ENCODE results near the gene MAP4K1.

Gene MAP4K1

DNA sequence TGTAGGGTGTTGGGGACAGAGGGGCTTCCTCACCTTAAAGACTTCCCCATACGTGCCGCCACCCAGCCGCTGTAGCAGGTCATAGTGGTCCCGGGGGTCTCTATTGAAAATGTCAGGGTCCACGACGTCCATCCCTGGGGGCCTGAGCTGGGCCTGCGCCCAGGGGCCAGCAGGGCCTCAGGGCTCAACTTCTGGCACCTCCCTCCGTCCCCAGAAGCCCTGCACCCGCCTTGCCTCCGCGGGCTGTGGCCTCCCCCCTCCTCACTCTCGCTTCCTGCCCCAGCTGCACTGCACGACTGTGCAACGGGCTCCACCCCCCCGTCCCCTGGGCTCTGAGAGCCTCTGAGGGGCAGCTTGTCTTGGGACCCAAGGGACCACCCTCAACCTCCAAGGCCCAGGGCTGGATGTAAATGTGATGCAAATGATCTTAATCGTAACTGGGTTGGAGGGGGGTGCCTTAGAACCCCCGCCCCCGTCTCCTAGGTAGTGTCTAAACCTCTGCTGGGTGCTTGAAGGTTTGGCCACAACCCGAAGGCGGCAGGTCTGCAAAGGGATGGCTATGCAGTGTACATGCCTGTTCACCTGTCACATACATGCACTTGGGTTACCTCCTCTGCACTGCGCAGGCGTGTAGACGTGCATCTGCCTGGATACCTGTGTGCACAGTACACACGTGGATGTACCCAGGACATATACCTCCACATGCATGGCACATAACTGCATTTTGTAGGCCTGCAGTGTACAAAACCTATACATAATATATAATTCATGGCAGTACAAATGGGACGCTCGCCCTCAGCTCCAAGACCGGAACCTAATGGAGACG lies at the start of gene MAP4K1:
Gene MAP4K1, minus strand, starts transcription at position 190 of the 826 bp plus-strand sequence. Its CDS starts 58 bp downstream, at position 132.
- peak; percentile 56 to 60 for DNase-seq (ENCODE audit: low read depth in 2 of 2)

DNA sequence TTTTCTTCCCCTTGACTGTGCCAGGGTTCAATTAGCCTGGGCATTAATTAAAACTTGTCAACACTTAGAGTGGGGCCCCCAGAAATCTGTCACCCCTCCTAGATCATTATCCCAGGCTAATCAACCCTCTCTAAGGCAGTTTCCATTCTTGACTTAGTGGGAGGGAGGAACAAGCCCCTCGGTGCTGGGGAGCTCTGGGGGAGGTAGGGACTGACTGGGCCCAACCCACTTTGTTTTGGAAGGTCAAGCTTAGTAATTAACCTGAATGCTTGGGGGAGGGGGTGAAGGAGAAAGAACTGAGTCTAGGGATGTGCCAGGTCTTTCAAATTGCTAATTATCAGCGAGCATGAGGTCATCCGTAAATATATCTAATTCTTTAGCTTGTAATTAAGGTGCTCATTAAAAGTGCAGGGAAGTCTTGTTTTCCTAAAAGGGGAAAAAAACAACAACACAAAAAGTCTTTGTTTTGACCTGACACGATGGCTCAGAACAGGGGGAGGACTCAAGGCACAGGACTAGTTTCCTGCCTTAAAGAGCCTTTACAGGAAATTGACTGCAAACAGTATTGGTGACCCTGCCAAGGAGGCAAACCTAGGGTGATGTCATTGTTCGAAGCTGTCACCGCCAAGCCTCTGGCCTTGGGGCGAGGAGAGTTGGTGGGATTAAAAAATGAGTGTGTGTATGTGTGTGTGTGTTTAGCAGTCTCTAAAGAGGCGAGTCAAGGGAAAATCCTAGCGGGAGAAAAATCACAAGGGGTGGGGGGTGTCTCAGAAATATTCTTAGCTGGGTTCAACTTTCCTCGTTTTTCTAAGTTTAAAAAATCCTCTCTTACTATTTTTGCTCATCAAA lies 49.1 kb upstream of the MAP4K1 start:
- DNase-seq (ENCODE audit: low read depth in 2 of 2), result no peak

DNA sequence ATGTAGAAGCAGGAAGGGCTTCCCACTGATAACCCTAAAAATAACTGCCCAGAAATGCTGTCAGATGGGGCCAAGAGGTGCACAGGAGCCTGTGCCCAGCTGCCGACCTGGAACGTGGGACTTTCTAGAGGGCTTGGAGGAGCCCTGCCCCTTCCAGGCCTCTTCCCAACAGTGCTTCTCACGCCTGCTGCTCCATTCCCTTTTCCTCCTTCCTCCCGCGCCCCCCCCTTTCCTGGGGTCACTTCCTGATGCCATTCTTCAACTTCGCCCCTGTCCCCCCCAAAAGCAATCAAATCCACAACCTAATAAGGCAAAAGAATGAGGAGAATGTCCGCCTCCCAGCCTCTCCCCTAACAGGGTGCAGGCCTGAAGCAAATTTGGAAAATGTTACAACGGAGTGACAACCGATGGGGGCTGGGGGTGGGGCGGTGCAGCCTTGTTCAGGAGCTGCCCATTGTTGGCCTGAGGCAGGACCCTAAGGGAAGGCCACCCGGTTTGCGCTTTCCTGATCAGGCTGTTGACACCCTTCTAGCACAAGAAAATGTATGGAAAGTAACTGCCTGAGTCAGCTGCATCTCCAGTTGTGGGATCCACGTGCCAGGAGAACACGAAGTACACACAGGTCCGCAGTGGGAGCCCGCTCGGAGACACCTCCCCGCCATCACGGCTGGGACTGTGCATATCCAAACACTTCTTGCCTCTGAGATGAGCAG lies 48.4 kb upstream of the MAP4K1 start:
- no peak for DNase-seq (ENCODE audit: low read depth in 2 of 2)

DNA sequence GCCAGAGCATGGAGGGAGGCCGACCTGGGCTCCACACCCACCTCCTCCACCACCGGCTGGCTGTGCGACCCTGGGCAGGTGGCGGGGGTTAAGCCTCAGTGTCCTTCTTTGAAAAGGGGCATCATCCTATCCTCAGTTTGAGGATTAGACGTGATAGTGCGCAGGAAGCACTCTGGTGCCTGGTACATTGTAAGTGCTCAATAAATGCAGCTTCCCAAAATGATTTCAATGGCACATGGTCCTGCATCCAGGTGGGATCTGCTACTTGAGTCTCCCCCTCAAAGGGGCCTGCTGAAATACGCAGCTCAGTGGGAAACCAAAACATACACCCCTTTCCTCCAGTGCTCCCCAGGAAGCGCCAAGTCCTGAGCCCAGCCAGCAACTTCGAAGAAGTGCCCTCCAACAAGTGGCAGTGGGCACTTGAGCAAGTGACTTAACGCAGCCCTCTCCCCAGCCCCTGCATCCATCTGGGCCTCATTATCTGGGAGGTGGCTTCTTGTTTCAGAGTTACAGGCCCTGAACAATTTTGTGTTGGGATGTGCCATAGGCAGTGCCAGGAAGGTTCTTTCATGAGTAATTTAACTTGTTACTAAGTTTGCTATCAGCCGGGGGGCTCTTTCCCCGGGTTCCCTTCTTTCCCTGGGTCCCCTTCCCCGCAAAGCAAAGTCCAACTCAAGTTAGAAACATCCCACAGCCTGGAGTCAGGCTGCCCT lies 47.6 kb upstream of the MAP4K1 start:
- DNase-seq (ENCODE audit: low read depth in 2 of 2), result no peak

DNA sequence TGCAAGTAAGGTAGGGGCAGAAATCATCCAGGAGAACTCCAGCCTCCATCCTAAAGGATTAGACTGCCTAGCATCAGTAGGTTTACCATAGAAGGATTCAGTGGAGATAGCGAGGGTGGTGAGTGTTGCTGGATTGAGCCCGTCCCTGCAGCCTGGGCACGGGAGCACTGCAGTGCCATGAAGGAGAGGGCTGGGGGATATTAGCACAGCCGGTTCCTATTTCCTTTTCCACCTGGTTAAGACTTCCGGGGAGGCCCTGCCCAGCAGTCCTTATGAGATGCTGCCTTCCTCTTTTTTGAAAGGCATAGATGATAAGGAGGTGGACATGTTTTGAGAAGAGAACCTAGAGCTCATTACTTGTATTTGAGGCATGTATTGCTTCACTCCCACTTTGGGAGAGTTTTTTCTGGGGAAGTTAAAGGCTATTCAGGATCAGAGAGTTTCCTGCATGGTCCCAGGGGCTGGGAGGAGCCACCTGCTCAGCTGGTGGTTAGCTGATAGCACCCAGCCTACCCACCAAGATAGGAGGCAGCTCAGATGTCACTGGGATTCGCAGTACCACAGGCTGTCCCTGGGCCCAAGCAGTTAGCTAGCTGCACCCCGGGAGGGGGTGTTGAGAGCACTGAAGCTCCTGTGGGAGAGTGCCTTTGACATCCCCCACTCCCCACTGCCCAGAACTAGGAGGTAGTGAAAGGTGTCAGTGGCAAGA lies 46.9 kb upstream of the MAP4K1 start:
- no peak for DNase-seq (ENCODE audit: low read depth in 2 of 2)

DNA sequence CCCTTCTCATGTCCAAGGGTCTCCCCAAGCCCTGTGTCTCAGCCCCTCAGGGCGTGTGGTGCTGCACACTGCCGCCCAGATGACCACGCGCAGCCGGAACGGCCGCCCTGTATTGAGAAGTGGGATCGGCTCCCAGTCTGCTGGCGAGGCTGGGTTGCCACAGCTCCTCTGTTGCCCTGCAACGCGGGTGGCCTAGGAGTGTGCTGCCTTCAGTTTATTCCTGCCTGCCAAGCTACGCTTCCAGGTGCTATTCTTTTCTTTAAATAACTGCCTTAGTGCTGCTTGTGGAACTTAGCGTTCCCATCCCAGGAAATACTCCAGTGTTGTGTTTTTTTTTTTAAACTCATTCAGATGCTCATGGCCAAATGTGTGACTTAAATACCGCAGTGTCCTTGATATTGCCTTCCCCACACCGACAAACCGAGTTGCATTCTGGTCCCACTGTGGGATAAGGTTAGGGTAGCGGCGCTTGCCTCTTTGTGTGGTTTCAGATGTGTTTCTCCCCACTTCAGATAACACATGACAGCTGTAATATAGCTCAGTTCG lies 46.3 kb upstream of the MAP4K1 start:
- no peak for DNase-seq (ENCODE audit: low read depth in 2 of 2)

DNA sequence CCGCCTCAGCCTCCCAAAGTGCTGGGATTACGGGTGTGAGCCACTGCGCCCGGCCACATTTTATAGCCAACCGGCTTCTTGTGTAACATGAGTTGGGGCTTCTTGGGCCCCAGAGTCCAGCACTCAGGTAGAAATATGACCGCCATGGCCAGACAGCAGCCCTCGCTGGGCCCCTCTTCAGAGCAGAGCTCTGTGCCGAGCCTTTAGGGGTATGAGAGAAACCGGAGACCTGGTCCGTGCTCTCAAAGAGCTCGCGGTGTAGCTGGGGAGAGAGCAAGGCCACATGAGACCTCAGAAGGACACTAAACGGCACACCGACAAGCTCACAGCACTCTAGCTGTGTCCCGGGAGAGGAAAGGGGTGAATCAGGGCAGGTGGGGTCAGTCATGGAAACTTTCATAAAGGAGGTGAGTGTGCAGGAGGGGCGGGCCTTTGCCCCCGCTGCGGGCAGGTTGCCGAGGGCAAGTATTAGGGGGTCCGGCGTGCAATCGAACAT lies 45.5 kb upstream of the MAP4K1 start:
- DNase-seq (ENCODE audit: low read depth in 2 of 2), result no peak

DNA sequence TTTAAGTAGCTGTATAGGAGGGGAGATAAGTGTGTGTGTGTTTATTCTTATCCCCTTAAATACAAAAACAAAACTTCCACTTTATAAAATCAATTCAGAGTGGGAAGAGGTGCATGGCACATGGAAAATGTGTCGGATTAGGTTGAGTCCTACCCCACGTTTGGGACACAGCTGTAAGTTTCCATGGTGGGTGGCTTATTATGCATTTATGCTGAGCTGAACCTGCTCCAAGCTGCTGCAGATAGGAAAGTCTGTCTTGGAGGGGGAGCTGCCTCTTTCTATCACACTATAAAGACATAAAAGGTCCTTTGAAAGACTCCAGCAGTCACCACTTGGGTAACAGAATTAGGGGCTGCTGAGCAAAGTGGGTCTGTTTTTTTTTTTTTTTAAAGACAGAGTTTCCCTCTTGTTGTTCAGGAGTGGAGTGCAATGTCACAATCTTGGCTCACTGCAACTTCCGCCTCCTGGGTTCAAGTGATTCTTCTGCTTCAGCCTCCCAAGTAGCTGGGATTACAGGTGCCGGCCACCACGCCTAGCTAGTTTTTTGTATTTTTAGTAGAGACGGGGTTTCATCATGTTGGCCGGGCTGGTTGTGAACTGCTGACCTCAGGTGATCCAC lies 44.9 kb upstream of the MAP4K1 start:
- DNase-seq (ENCODE audit: low read depth in 2 of 2), result no peak

DNA sequence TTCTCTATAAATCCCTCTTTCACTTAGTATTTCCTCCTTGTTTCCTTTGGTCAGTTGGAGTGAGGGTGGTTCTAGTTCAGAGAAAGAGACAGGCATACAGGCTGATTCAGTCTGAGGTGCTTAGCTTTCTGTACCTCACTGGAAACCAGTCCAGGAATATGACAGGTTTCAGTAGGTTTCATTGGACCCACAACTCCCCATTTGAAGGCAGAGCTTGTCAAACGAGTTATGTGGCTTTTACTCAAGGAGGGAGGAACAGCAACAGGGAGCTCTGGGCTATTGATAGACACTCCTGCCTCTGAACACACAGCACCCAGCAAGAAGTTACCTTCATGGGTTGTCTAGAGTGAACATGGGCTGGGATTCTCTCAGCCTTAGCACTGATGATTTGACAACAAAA lies 44.2 kb upstream of the MAP4K1 start:
- no peak for DNase-seq (ENCODE audit: low read depth in 2 of 2)

DNA sequence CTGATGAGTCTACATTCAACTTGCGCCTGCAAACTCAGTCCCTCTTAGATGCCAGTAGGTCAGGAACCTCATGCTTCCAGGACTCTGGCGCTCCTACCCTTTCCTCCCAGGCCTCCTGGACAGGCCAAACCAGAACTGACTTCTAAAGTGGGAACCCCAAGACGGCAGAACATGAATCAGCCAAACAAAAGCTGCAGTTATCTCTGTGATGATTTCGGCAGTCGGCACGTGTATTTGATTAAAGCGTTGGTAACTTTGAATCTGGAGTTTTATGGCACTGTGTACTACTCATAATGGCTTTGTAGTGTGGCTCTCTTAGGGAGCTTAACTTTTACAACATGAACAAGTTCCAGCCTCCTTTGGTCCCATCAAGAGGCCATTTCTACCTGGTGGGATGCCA lies 43.4 kb upstream of the MAP4K1 start:
- DNase-seq (ENCODE audit: low read depth in 2 of 2), result no peak

DNA sequence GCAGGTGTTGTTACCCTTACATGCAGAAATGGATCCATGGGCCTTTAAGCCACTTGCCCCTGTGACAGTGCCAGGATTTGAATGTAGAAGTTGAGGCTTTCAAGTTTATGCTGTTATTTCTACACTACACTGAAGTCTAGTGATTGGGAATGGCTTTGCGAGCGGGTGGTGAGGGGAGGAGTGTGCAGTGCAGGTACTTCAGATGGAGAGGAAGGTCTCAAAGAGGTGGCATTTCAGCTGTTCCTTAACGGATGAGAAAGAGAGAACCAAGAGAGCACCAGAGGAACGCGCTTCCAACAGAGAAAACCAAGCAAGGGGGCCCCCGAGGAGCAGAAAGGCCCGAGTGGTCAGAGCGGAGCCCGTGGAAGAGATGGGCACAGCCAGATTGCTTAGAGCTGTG lies 43.0 kb upstream of the MAP4K1 start:
- DNase-seq (ENCODE audit: low read depth in 2 of 2), result no peak

DNA sequence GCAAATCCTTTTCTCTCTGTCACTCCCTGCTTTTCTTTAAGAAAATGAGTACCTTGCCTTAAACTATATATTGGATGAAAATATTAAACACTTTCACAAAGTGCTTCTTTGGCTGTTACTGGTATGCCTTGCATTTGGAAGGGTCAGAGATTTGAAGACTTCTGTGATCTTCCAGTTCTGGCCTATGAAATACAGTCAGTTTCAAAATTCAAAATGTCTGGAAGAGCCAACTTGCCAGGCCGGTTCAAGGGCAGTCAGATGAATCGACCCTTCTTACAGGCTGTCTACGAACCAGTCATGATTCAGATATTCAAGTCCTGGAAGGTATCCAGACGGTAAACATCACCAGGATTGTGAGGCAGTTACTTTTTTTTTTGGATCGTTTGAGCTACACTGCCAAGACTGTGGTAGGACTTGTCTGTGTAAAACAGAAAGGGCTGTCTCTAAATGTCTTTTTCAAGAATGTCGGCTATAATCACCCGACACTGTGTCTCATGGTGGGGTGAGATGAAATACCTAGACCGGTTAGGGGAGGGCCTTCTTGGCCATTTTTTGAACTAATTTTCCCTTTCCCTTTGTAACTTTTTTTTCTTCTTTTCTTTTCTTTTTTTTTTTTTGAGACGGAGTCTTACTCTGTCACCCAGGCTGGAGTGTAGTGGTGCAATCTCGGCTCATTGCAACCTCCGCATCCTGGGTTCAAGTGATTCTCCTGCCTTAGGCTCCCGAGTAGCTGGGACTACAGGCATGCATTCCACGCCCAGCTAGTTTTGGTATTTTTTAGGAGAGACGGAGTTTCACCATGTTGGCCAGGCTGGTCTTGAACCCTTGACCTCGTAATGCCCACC lies 40.9 kb upstream of the MAP4K1 start:
- no peak for DNase-seq (ENCODE audit: low read depth in 2 of 2)

DNA sequence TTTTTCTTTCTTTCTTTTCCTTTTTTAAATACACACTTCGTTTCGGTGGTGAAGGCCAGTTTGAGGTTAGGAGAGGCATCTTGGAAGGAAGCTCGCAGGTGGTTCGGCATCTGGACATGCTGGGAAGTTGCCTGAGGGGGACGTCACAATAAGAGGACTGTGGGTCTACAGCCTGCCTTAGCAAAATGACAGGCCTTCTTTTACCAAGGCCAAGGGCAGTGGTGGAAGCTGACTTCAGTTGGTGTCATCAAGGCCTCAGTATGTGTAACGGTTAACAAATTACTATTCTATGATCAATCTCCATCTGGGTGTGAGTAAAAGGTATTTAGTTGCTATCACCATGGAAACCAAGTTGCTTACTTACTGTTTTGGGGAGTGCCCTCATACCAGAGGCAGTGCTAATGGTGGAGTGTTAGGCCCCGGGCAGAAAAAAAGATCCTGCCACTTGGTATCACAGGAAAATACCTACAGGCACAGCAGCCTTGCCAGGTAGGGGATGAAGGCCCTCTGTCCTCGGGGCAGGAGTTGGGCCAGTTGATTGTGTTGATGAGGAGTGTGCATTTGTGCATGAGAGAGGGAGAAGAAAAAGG lies 40.0 kb upstream of the MAP4K1 start:
- no peak for DNase-seq (ENCODE audit: low read depth in 2 of 2)

DNA sequence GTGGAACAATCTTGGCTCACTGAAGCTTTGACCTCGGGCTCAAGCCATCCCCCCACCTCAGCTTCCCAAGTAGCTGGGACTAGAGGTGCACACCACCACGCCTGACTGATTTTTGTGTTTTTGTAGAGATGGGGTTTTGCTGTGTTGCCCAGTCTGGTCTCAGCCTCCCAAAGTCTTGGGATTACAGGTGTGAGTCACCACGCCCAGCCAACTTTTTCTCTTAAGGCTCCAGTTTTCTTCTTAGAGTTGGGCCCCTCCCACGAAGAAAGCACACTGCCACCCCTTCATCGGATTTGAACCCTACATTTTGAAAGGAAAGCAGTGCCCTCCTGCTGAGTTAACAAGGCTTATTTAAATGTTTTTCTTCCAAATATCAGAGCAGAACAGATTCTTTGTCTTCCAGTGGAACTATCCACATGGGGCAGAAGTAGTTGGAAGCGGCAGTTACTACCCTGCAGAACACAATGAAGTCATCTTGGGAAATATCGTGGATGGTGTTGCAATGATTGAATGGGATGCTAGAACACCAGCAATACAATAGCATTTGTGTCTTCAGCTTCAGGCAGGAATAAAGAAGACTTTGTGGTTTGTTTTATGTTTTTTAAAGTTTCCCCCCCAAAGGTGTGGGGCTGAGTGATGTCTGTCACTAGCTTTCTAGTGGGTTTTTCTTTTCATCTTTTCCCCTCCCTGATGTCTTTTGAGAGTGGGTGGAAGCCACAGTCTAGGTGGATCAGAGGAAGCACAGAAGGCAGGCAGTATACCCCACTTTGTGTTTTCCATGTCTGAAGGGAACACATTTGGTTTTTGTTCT lies 38.6 kb upstream of the MAP4K1 start:
- DNase-seq (ENCODE audit: low read depth in 2 of 2), result no peak

DNA sequence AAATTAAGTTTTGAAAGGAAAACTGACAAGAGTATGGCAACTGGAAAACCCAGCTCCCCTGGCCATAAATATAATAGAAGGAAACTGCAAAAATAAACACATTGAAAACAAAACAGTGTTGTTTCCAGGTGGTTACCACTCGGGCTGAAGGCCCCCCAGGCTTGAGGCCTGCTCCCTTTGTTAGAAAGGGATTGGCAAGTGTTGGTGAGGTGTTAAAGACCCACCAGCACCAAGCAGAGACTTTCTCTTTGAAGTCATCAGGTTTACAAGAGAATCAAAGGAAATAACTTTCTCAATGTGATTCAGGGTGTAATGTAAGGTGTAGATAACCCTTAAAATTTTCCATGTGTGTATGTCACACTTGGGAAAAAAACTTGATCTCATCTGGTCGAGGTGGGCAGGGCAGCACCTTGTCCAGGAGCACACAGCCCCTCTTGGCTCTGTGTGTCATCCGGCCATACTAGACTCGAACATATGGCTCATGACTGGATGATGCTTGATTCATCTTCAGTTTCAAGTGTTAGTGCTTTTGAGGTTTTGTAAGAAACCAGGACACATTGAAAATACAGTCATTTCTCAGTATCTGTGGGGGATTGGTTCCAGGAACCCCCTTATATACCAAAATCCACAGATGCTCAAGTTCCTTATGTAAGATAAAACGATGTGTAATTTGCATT lies 37.5 kb upstream of the MAP4K1 start:
- peak; percentile 37 to 52 for DNase-seq (ENCODE audit: low read depth in 2 of 2)

DNA sequence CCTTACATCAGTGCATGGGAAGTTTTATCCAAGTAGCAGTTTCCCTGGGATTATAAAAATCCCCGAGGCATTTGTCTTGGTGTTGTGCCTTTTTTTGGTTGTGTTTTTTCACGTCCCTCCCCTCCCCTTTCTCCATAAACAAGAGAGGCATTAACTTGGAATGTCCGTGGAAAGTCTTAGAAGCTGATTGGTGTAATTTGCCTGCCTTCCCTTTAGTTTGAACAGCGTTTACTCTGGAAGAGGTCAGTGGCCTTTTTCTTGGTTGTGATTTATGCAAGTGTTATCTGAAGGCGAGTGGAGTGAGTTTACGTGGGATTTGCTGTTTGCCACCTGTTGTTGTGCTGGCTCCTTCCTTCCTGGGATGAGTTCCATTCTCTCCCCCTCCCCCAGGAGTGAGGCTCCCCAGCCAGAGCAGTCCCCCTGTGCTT lies 36.9 kb upstream of the MAP4K1 start:
- DNase-seq (ENCODE audit: low read depth in 2 of 2), result no peak

DNA sequence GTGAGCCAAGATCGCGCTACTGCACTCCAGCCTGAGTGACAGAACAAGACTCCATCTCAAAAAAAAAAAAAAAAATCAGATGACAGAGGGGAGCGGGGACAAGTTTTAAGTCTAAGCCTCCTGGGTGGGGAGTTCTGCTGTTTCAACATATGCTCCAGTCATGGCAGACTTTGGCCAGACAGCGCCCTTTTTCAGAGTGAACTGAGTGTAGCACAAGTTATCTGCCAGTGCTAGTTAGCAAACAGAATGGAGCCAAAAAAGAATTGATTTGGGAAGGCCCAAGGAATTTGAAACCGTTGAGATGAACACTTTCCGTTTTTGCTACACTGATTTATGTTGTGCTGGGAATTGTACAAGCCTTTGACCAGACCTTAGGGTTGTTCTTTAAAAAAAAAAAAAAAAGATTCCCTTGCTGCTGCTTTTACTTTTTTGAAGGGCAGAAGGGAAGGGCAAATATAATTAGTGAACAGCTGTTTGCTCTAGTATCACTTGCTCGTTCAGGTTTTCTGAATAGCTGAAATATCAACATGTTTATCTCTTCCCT lies 35.3 kb upstream of the MAP4K1 start:
- DNase-seq (ENCODE audit: low read depth in 2 of 2), result no peak

Measured in stimulated activated CD8-positive, alpha-beta memory T cell treated with anti-CD3 and anti-CD28 coated beads, Interleukin-15, amount 100 ng/mL, for 48 hours (primary cell).